Erythroblast (primary cell): ENCODE data around the gene HS3ST6.

Experiments
- GATA1 ChIP-seq: IDR thresholded peaks from 2 replicates; pipeline ENCODE4 v1.6.1; 2011; ENCODE audit warnings: low read depth, mild to moderate bottlenecking, control low read depth, low read length, moderate library complexity
- POLR2A ChIP-seq: IDR thresholded peaks from 2 replicates; pipeline ENCODE4 v1.6.1; 2011; ENCODE audit warnings: mild to moderate bottlenecking, low read length

- TF ChIP-seq POLR2A: no peak
- TF ChIP-seq GATA1: no peak
These were observed 22.3 kb upstream of the HS3ST6 start for GRCh38 chr16:1940273-1941161.
